Karpas-422 (cell line): ENCODE measurements around the gene GALNT18. TPM values are rescaled to one million over a fixed set of nuclear protein-coding genes. Genes with fewer than 3 reads are reported as not detected.

ENCODE experiments used
- DNase-seq: peaks from one replicate; pipeline ENCODE4 v3.0.0-alpha.2; 2015
- H2AFZ ChIP-seq: fragments of 200-600 bp; sonication (generic); 2 replicates; pipeline ENCODE4 v1.6.1; 2014; ENCODE audit warnings: antibody characterized with exemption, low read length, mixed read lengths
- H3K27ac ChIP-seq: fragments of 200-600 bp; sonication (generic); 2 replicates; pipeline ENCODE4 v1.5.1; 2014; ENCODE audit warnings: mild to moderate bottlenecking, low read length, moderate library complexity
- H3K27me3 ChIP-seq: fragments of 200-600 bp; sonication (generic); 2 replicates; pipeline ENCODE4 v1.6.1; 2014; ENCODE audit warnings: low read length, mixed read lengths
- H3K36me3 ChIP-seq: fragments of 200-600 bp; sonication (generic); 2 replicates; pipeline ENCODE4 v1.6.1; 2014; ENCODE audit warnings: low read length, mixed read lengths; ENCODE audit not compliant: insufficient read depth
- H3K4me1 ChIP-seq: fragments of 200-600 bp; sonication (generic); 2 replicates; pipeline ENCODE4 v1.6.1; 2014; ENCODE audit warnings: mild to moderate bottlenecking, low read length, mixed read lengths
- H3K4me2 ChIP-seq: fragments of 200-600 bp; sonication (generic); 2 replicates; pipeline ENCODE4 v1.6.1; 2014; ENCODE audit warnings: low read length, low read depth, mild to moderate bottlenecking; ENCODE audit not compliant: poor library complexity, severe bottlenecking
- H3K4me3 ChIP-seq: fragments of 200-600 bp; sonication (generic); 2 replicates; pipeline ENCODE4 v1.5.1; 2014; ENCODE audit warnings: mild to moderate bottlenecking, antibody characterized with exemption, low read length, mixed read lengths
- H3K79me2 ChIP-seq: fragments of 200-600 bp; sonication (generic); 2 replicates; pipeline ENCODE4 v1.6.1; 2014; ENCODE audit warnings: mild to moderate bottlenecking, low read length, mixed read lengths
- H3K9ac ChIP-seq: fragments of 200-600 bp; sonication (generic); 2 replicates; pipeline ENCODE4 v1.6.0; 2014; ENCODE audit warnings: low read length
- H3K9me2 ChIP-seq: fragments of 200-600 bp; sonication (generic), shearing (Covaris generic); replicated peaks from 2 replicates; pipeline ENCODE4 v1.6.0; 2014; ENCODE audit warnings: mild to moderate bottlenecking, low read length, moderate library complexity; ENCODE audit not compliant: insufficient read depth
- H3K9me3 ChIP-seq: fragments of 300-700, 200-600 bp; sonication (generic); 2 replicates; pipeline ENCODE4 v1.6.1; 2014; ENCODE audit warnings: low read length, mixed read lengths
- H4K20me1 ChIP-seq: fragments of 200-600 bp; sonication (generic); 2 replicates; pipeline ENCODE4 v1.6.1; 2014; ENCODE audit warnings: mild to moderate bottlenecking, antibody characterized with exemption, low read length, low read depth; ENCODE audit not compliant: insufficient read depth
- total RNA-seq: library from RNA; depleted of rRNA; stranded (reverse); fragments of >200 nt; shearing (Covaris generic); gene quantifications from 2 replicates; pipeline ENCODE4 v1.2.3, GENCODE V29; 2014; ENCODE audit warnings: low replicate concordance

Gene GALNT18
- total RNA-seq, 1 experiment from 2014 or later: not detected

DNA sequence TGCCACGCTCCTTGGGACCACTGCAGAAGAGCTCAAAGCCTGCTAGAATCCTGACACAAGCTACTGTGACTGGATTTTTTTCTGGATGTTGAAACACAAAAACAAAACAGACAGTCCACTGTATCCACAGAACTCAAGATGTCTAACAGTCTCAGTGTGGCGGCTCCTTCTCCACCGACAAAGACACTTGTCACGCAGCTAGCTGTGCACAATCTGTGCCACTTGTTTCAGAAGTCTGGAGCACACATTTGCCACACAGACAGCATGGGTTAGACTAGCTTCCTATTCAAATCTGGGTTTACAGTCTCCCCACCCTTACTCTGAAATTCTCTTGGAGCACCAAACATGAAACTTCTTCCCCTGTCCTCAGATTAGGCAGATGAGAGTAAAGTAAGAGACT lies 99.2 kb downstream of the GALNT18 start:
- Histone ChIP-seq H3K4me1 (no peaks in the 10 kb centered on the region), H3K9ac (no peak overlapping the region), H3K9me2 (no peaks in the 10 kb centered on the region), H3K27me3 (no peaks in the 10 kb centered on the region), H4K20me1 (no peaks in the 10 kb centered on the region), H3K27ac (no peak overlapping the region), H3K36me3 (no peaks in the 10 kb centered on the region), H3K4me2 (no peak overlapping the region), H3K4me3 (no peak overlapping the region), H2AFZ (no peak overlapping the region), H3K9me3 (no peaks in the 10 kb centered on the region), H3K79me2 (no peaks in the 10 kb centered on the region)
- no peak for DNase-seq

DNA sequence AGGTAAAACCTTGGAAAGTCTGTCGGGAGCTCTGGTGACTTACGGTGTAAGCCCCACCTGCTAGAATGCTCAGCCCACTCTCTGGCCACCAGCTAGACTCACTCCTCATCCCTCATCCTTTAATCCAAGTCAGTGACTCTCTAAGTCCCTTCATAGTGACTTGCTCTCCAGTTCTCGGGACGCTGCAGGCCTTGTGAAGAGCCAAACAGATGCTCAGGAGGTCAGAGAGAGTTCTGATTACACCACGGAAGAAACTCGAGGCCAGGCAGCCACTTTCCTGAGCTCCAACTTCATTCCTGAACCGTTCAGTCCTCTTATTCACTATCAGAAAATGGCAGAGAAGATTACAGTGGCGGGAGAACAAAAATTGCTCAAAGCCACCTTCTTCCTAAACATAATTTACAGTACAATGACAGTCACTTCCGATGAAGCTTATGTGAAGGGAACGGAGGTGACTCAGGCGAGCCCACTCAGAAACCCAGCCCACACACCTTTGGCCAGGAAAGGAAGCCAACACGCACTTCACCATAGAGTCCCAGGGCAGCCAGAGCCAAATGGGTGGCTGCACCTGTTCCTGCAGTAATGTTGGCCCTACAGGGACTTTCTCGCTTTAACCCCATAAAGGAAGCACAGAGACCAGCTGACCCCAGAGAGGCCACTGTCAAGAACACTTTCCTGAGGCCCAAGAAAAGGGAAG lies 100.4 kb downstream of the GALNT18 start:
- H3K9ac ChIP-seq: no peak overlapping the region
- DNase-seq: no peak
- H4K20me1 ChIP-seq: no peaks in the 10 kb centered on the region
- no peak overlapping the region for H2AFZ ChIP-seq
- no peaks in the 10 kb centered on the region for H3K9me3 ChIP-seq
- no peak overlapping the region for H3K27ac ChIP-seq
- no peaks in the 10 kb centered on the region for H3K36me3 ChIP-seq
- H3K4me3 ChIP-seq: no peak overlapping the region
- no peaks in the 10 kb centered on the region for H3K4me1 ChIP-seq
- no peak overlapping the region for H3K4me2 ChIP-seq
- H3K9me2 ChIP-seq: no peaks in the 10 kb centered on the region
- H3K79me2 ChIP-seq: no peaks in the 10 kb centered on the region
- no peaks in the 10 kb centered on the region for H3K27me3 ChIP-seq

DNA sequence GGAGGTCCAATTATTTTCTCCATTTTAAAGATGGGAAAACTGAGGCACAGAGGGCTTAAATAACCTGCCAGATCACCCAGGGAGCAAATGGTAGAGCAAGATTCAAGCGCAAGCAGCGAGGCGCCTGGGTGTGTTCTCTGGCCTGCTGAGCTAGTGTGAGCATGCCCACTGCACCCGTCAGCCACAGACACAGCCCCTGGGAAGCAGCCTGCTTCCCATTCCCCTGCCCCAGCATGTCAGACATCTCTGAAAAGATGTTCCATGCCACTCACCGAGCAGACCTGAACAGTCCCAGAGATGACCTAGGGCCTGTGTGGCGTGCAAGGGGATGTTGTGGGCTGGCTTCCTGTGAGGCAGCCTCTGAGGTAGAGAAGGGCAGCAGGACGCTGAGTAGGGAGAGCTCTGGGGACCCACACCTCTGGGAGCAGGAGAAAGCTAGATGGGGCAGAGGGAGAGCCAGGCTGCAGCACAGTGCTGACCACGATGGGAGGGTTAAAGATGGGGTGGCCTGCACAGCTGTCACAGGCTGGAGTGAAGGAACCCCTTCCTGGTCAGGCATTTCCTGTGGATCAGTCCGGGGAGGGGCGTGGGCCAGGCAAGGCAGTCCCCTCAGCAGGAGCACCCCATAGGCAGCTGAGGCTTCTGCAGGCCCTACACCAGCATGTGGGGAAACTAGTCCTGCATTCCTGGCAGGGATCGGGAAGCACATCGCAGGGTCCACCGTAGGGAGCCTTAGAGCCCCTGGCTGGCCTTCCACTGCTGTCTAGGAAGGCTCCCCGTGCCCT lies 101.4 kb downstream of the GALNT18 start:
- no peaks in the 10 kb centered on the region for H3K9me3 ChIP-seq
- H3K4me1 ChIP-seq: no peaks in the 10 kb centered on the region
- no peak overlapping the region for H2AFZ ChIP-seq
- no peak overlapping the region for H3K27ac ChIP-seq
- H4K20me1 ChIP-seq: no peaks in the 10 kb centered on the region
- no peak for DNase-seq
- no peaks in the 10 kb centered on the region for H3K9me2 ChIP-seq
- H3K9ac ChIP-seq: no peak overlapping the region
- H3K36me3 ChIP-seq: no peaks in the 10 kb centered on the region
- no peaks in the 10 kb centered on the region for H3K27me3 ChIP-seq
- H3K4me3 ChIP-seq: no peak overlapping the region
- H3K79me2 ChIP-seq: no peaks in the 10 kb centered on the region
- H3K4me2 ChIP-seq: no peak overlapping the region

DNA sequence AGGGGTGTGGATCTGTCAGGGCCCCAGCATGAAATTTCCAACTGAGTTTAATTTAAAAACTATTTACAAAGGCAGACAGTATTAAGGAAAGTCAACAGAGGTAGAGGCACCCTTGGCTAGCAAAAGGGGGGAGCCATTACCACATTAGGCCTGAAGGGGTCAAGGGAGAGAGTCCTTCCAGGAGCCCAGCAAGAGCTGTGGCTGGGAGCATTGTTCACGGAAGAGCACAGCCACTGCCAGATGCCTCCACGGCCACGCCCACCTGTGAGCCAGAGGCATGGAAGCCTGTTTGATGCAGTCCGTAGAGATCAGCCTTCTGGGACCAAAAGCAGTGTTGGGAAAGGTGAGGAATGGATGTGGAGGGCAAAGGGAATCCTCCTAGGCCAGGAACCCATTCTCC lies 102.6 kb downstream of the GALNT18 start:
- no peak for DNase-seq
- no peaks in the 10 kb centered on the region for H3K36me3 ChIP-seq
- no peak overlapping the region for H3K27ac ChIP-seq
- H3K79me2 ChIP-seq: no peaks in the 10 kb centered on the region
- no peaks in the 10 kb centered on the region for H4K20me1 ChIP-seq
- H2AFZ ChIP-seq: no peak overlapping the region
- H3K4me3 ChIP-seq: no peak overlapping the region
- H3K9me3 ChIP-seq: no peaks in the 10 kb centered on the region
- H3K9me2 ChIP-seq: no peaks in the 10 kb centered on the region
- H3K9ac ChIP-seq: no peak overlapping the region
- H3K27me3 ChIP-seq: no peaks in the 10 kb centered on the region
- no peak overlapping the region for H3K4me2 ChIP-seq
- no peaks in the 10 kb centered on the region for H3K4me1 ChIP-seq

DNA sequence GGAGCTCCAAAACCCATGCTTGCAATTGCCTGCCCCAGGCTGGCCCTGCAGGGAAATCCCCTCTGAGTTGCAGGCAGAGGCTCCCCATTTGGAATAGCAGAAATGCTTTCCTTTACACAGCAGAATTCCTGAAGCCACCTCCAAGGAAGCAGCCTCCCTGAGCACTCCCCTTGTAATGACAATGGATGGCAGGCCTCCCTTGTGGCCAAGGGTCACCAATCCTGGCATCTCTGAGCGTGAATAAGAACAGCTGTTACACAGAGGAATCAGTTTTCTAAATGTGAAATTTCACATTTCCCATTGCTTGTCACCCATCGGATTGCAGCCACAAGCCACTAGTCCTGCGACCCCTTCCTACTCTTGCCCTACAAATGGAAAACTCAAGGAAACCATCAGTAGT lies 107.6 kb downstream of the GALNT18 start:
- Histone ChIP-seq H3K4me1 (no peaks in the 10 kb centered on the region), H3K27ac (no peak overlapping the region), H3K79me2 (no peaks in the 10 kb centered on the region), H3K27me3 (no peaks in the 10 kb centered on the region), H3K9ac (no peak overlapping the region), H3K4me2 (no peak overlapping the region), H3K36me3 (no peaks in the 10 kb centered on the region), H3K9me3 (no peaks in the 10 kb centered on the region), H4K20me1 (no peaks in the 10 kb centered on the region), H2AFZ (no peak overlapping the region), H3K9me2 (no peaks in the 10 kb centered on the region), H3K4me3 (no peak overlapping the region)
- DNase-seq: no peak

DNA sequence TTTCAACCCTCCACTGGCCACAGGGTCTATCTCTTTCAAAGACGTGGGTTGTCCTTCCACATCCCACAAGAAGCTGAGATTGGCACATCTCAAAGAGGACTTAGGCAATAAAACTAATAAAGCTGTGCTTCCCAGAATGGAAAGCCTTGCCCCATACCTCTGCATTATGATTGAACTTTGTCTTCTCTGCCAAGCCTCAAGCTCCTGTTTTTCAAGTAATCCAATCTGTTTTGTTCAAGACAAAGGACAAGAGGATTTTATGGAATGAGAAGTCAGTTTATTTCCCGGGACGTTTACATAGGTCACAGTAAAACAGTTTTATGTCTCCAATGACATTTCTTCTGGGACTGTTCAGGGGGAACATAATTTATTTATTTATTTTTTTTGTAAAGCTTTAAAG lies 108.4 kb downstream of the GALNT18 start:
- DNase-seq: no peak

DNA sequence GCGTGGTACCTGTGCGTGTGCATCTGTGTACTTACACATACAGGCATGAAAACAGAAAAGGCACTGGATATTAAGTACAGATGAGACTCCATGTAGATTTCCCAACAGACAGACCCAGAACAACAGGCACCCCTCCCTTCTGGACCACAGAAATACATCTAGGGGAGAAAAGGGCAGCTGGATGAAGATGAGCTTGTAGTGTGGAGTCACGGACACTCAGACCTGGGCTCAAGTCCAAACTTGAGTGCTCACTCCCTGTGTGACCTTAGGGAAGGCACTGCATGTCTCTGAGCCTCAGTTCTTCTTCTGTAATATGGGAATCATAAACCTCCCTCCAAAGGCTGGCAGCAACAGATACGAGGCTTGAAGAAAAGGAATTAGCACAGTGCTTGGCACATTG lies 108.9 kb downstream of the GALNT18 start:
- no peak overlapping the region for H3K4me3 ChIP-seq
- no peak overlapping the region for H3K4me2 ChIP-seq
- no peak overlapping the region for H3K9ac ChIP-seq
- no peaks in the 10 kb centered on the region for H3K27me3 ChIP-seq
- no peak overlapping the region for H3K27ac ChIP-seq
- H3K79me2 ChIP-seq: no peaks in the 10 kb centered on the region
- H3K36me3 ChIP-seq: no peaks in the 10 kb centered on the region
- no peaks in the 10 kb centered on the region for H3K4me1 ChIP-seq
- no peak overlapping the region for H2AFZ ChIP-seq
- H3K9me3 ChIP-seq: no peaks in the 10 kb centered on the region
- no peaks in the 10 kb centered on the region for H4K20me1 ChIP-seq
- no peaks in the 10 kb centered on the region for H3K9me2 ChIP-seq
- no peak for DNase-seq

More for the DNA sequence above, 108.4 kb downstream of the GALNT18 start:
- Histone ChIP-seq H3K9me2 (no peaks in the 10 kb centered on the region), H3K79me2 (no peaks in the 10 kb centered on the region), H3K9me3 (no peaks in the 10 kb centered on the region), H3K4me1 (no peaks in the 10 kb centered on the region), H3K4me2 (no peak overlapping the region), H2AFZ (no peak overlapping the region), H4K20me1 (no peaks in the 10 kb centered on the region), H3K9ac (no peak overlapping the region), H3K4me3 (no peak overlapping the region), H3K27ac (no peak overlapping the region), H3K36me3 (no peaks in the 10 kb centered on the region), H3K27me3 (no peaks in the 10 kb centered on the region)

DNA sequence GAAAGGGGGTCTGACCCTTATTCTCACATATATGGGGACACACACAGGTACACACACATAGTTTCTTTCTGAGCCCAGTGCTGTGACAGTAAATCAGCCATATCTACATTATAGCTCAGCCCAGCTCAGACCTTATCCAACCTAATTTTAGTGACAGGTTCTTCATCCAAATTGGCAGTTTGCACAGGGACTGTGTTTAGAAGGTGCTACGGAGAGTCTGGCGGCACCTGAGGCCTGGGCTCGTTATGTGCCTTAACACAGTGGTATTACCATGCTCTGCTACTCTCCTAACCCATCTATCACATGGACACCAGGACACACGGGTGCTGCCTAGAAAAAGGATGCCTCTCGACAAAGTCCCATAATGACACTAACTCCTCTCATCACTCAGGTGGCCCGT lies 109.3 kb downstream of the GALNT18 start:
- Histone ChIP-seq H3K9me3 (no peaks in the 10 kb centered on the region), H3K27me3 (no peaks in the 10 kb centered on the region), H3K36me3 (no peaks in the 10 kb centered on the region), H3K27ac (no peak overlapping the region), H3K4me1 (no peaks in the 10 kb centered on the region), H3K9ac (no peak overlapping the region), H4K20me1 (no peaks in the 10 kb centered on the region), H3K9me2 (no peaks in the 10 kb centered on the region), H3K4me3 (no peak overlapping the region), H2AFZ (no peak overlapping the region), H3K4me2 (no peak overlapping the region), H3K79me2 (no peaks in the 10 kb centered on the region)
- no peak for DNase-seq
